Astrocyte of the spinal cord (primary cell): ENCODE data around the gene HSPA4.
"Not testable (repeated sequence)": the region's sequence is repeated elsewhere in the genome, so short reads cannot be mapped to it uniquely, and the experiment has no call there.

Experiments
- DNase-seq: peaks from one replicate; pipeline ENCODE4 v3.0.0; 2011; ENCODE audit warnings: low read depth, low spot score
- H3K4me3 ChIP-seq: 2 replicates; pipeline ENCODE4 v1.5.1; 2011; ENCODE audit warnings: low read depth, mild to moderate bottlenecking, low read length, moderate library complexity
- in situ Hi-C: cut with HindIII; loops from 2 replicates; pipeline ENCODE4 v1.10.0; 2017; ENCODE audit warnings: low sequenced_read_pairs
- TF ChIP-seq, protein P1 (sequence below): IDR thresholded peaks from 2 replicates; pipeline ENCODE4 v1.5.1; 2012; ENCODE audit warnings: low read depth, mild to moderate bottlenecking, low read length, inconsistent platforms

Gene HSPA4

GRCh38 chr5:133129950-133130349, 78.1 kb downstream of the HSPA4 start:
- no peak overlapping the region for H3K4me3 ChIP-seq
- TF ChIP-seq, protein P1, sequence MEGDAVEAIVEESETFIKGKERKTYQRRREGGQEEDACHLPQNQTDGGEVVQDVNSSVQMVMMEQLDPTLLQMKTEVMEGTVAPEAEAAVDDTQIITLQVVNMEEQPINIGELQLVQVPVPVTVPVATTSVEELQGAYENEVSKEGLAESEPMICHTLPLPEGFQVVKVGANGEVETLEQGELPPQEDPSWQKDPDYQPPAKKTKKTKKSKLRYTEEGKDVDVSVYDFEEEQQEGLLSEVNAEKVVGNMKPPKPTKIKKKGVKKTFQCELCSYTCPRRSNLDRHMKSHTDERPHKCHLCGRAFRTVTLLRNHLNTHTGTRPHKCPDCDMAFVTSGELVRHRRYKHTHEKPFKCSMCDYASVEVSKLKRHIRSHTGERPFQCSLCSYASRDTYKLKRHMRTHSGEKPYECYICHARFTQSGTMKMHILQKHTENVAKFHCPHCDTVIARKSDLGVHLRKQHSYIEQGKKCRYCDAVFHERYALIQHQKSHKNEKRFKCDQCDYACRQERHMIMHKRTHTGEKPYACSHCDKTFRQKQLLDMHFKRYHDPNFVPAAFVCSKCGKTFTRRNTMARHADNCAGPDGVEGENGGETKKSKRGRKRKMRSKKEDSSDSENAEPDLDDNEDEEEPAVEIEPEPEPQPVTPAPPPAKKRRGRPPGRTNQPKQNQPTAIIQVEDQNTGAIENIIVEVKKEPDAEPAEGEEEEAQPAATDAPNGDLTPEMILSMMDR: no peak
- DNase-seq: no peak
- in situ Hi-C loops: no loop called here

GRCh38 chr5:133130387-133131118, 78.7 kb downstream of the HSPA4 start:
- no peak overlapping the region for H3K4me3 ChIP-seq
- in situ Hi-C loops: no loop called here
- no peak for DNase-seq
- TF ChIP-seq, protein P1: no peak

DNA sequence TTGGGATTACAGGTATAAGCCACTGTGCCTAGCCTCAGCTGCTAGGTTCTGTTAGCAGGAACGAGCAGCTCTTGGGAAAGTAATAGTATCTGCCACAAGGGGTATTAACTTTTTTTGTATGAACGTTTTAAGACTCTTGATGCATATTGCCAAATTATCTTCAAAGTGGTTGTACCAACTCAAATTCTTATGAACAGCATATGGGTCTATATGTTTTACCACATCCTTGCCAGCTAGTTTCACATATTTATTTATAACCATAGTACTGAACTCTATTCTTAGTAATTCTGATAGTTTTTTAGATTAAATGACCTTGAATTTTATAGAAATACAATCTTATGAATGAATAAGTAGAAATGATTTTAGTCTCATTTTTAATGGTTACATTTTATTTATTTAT, 80.9 kb downstream of the HSPA4 start:
- TF ChIP-seq, protein P1: no peak
- in situ Hi-C loops: no loop called here
- H3K4me3 ChIP-seq: no peak overlapping the region
- no peak for DNase-seq

- in situ Hi-C loops: not testable (repeated sequence)
Measured at GRCh38 chr5:133133241-133133640, 81.4 kb downstream of the HSPA4 start.

GRCh38 chr5:133136890-133137289, 85.1 kb downstream of the HSPA4 start:
- in situ Hi-C loops, H3K4me3 ChIP-seq, DNase-seq: not testable (repeated sequence)

More at GRCh38 chr5:133133241-133133640, 81.4 kb downstream of the HSPA4 start:
- DNase-seq, H3K4me3 ChIP-seq: not testable (repeated sequence)

DNA sequence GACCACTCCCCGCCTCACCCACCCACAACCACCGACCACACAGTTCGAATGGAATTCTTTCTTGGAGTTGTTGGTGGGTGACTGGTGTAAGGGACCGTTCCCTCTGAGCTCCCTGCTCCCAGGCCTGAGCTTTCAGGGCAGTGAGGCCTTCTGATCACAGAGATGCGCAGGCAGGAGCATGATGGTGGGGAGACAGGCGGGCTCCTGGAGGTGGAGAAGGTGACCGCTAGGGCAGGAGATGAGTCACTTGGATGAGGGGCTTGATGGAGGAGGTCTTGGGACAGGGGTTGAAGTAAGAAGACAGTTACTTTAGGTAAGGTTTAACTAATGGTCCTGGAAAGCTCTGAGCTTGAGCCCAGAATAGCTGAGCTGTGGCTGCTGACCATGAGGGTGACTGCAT, 88.5 kb downstream of the HSPA4 start:
- TF ChIP-seq, protein P1: no peak

DNA sequence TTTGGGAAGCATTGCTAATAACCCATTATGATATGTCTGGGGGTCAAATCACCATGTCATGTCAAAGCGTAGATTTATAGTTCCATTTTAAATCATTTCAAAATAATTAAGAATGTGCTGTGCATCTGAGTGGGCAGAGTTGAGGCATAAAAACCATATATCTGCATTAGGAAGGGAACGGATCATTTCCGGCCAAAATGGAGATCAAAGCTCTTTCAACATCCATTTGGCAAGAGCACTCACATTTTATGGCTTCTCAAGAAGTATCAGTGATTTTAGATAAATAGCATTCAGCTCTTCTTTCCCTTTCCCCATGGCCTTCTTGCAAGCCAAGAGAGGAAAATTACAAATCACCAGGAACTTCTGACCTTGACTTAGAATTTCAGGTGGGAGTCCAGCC, 89.9 kb downstream of the HSPA4 start:
- in situ Hi-C loops: no loop called here
- TF ChIP-seq, protein P1: no peak
- no peak for DNase-seq
- no peak overlapping the region for H3K4me3 ChIP-seq

More for the DNA sequence above, 88.5 kb downstream of the HSPA4 start:
- in situ Hi-C loops: no loop called here
- H3K4me3 ChIP-seq: no peak overlapping the region
- DNase-seq: no peak
